Upper lobe of left lung (tissue), 4 donors: ENCODE measurements around the gene ARL5C.

Experiments used
- CTCF ChIP-seq, 6 experiments: fragments of 450-650 bp in 4 of 6; fragments of 200-600 bp in 2 of 6; sonication (generic) in 2 of 6; IDR thresholded peaks; one replicate each; pipeline ENCODE4 v1.5.1; 2016 to 2019; ENCODE audit warnings: antibody characterized with exemption in 6 of 6
- EP300 ChIP-seq, 4 donors: sonication (generic); formaldehyde crosslinking; IDR thresholded peaks; one replicate each; pipeline ENCODE4 v1.5.1; 2017; ENCODE audit warnings: antibody characterized with exemption in 4 of 4, control low read depth in 2 of 4
- POLR2A ChIP-seq, 4 donors: fragments of 450-650 bp; IDR thresholded peaks; one replicate each; pipeline ENCODE4 v1.5.1; 2016 to 2017; ENCODE audit warnings: antibody characterized with exemption in 4 of 4, mild to moderate bottlenecking in 2 of 4
- POLR2AphosphoS5 ChIP-seq, 2 donors: sonication (generic); formaldehyde crosslinking; IDR thresholded peaks; one replicate each; pipeline ENCODE4 v1.5.1; 2017; ENCODE audit warnings: antibody characterized with exemption in 2 of 2

GRCh38 chr17:39165841-39166349 lies at the start of gene ARL5C:
- TF ChIP-seq CTCF (IDR thresholded peaks at IDR 0.05): no peak
- TF ChIP-seq POLR2A (IDR thresholded peaks at IDR 0.05): no peak
- TF ChIP-seq EP300 (IDR thresholded peaks at IDR 0.05): no peak
- TF ChIP-seq POLR2AphosphoS5 (IDR thresholded peaks at IDR 0.05): no peak
